ENCODE measurements around the gene ERCC2. TPM values are rescaled to one million over a fixed set of nuclear protein-coding genes. Genes with fewer than 3 reads are reported as not detected.

Gene ERCC2
- total and polyA plus RNA-seq, 2 of the 8 experiments (the other 6 are each of a cell fraction or from before 2014, with no cell fraction given) = 107 to 117 TPM

DNA sequence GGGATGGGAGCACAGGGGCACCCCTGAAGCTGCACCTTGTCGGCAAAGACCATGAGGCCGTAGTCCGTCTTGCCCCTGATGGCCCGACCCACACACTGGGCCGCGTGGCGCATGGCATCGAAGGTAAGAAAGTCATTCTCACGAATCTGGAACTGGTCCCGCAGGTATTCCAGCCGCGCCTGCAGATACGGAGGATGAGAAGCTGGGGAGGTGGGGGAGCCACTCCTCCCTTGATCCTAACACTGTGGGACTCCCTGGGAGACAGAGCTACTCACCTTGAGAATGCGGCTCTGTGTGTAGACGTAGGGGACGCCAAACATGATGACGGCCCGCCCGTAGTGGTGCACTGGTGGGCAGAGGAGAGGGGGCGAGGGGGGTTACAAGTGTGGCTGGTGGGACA lies 17.9 kb downstream of the ERCC2 start:
- peaks cover 0 to 8% (median 5%) of the 10 kb centered on the region in 4 experiments; a peak in 2 of 7 replicates for H3K4me1 ChIP-seq (replicated peaks in 1 of 4; ENCODE audit: control insufficient read depth in 3 of 4, insufficient read depth in 4 of 4, low read length in 3 of 4)
- H3K79me1 ChIP-seq (ENCODE audit: low read depth, low read length) = peaks cover 2% of the 10 kb centered on the region; the same call in 1 of the 2 replicates
- no peak overlapping the region for H2BK5ac ChIP-seq (ENCODE audit: low read depth, low read length)
- no peaks in the 10 kb centered on the region for H3K9me3 ChIP-seq (ENCODE audit: insufficient read depth in 2 of 2, low read depth in 1 of 2, low read length in 1 of 2)
- peaks cover 1 to 36% of the 10 kb centered on the region in 2 experiments for H4K20me1 ChIP-seq (replicated peaks in 1 of 2; ENCODE audit: control insufficient read depth in 1 of 2, insufficient read depth in 2 of 2, low read length in 2 of 2)
- H2BK15ac ChIP-seq (ENCODE audit: low read length) = no peak overlapping the region
- H3K27ac ChIP-seq (ENCODE audit: low read depth, low read length) = no peak overlapping the region
- H2BK120ac ChIP-seq (replicated peaks; ENCODE audit: low read depth, low read length) = no peak overlapping the region
- no peak overlapping the region for H3K23ac ChIP-seq (ENCODE audit: insufficient read length)
- H3K27me3 ChIP-seq (replicated peaks in 1 of 4; ENCODE audit: control insufficient read depth in 3 of 4, extremely low read depth in 1 of 4, insufficient read depth in 3 of 4, low read length in 3 of 4) = no peaks in the 10 kb centered on the region
- H4K91ac ChIP-seq (replicated peaks; ENCODE audit: insufficient read length, low read length) = no peak overlapping the region
- DNase-seq (ENCODE audit: low read depth in 1 of 2, low spot score in 2 of 2) (no peak), FAIRE-seq (no peak)
- H3K18ac ChIP-seq (ENCODE audit: extremely low read depth, low read length) = no peak overlapping the region
- H3K4me2 ChIP-seq (ENCODE audit: insufficient read depth in 1 of 2, low read depth in 2 of 2, low read length in 2 of 2) = no peak overlapping the region
- no peak overlapping the region for H2BK20ac ChIP-seq (ENCODE audit: low read length)
- H3K23me2 ChIP-seq (ENCODE audit: low read depth, low read length) = no peaks in the 10 kb centered on the region
- no peak overlapping the region for H3K56ac ChIP-seq (replicated peaks; ENCODE audit: insufficient read length, low read depth, low read length)
- no peak overlapping the region for H3K4ac ChIP-seq (replicated peaks; ENCODE audit: insufficient read length, low read depth, low read length)
- H3K14ac ChIP-seq (ENCODE audit: insufficient read length) = no peak overlapping the region
- no peaks in the 10 kb centered on the region for H3K79me2 ChIP-seq (ENCODE audit: control insufficient read depth in 1 of 2, insufficient read depth in 2 of 2, low read length in 2 of 2)
- no peak overlapping the region for H2AK5ac ChIP-seq (ENCODE audit: low read depth, low read length)
- peaks cover 20 to 68% (median 51%) of the 10 kb centered on the region in 4 experiments for H3K36me3 ChIP-seq (ENCODE audit: control insufficient read depth in 2 of 4, insufficient read depth in 4 of 4, low read length in 3 of 4)
- H4K8ac ChIP-seq (ENCODE audit: extremely low read depth, insufficient read depth, low read length) = peak overlapping the region; percentile 22; the same call in 1 of the 2 replicates
- 95% methylated on average over 20 of the region's 20 CpGs; no CpG with 5 or more reads in 1 of the 2 experiments for WGBS, 2 experiments (ENCODE audit: extremely low coverage in 1 of 2, insufficient coverage in 1 of 2, insufficient read length in 1 of 2, insufficient replicate concordance in 2 of 2, low coverage in 1 of 2, low lambda C conversion rate in 2 of 2, missing lambda C conversion rate in 1 of 2)
- no peak overlapping the region for H2BK12ac ChIP-seq (ENCODE audit: low read depth, low read length)
- H3K4me3 ChIP-seq (ENCODE audit: extremely low read depth in 1 of 4, insufficient read depth in 2 of 4, low read depth in 3 of 4, low read length in 4 of 4) = no peak overlapping the region
- no peak overlapping the region for H4K5ac ChIP-seq (ENCODE audit: insufficient read length, low read depth, low read length)
- H2AFZ ChIP-seq (ENCODE audit: low read length) = no peak overlapping the region
- CTCF ChIA-PET (ENCODE audit: partially characterized antibody) = interaction anchor here (0.7 to 1.9 kb wide), 5 partner anchors 13 to 152 kb away, joined by 3 to 5 read pairs (median 4); no protein-coding TSS in a partner anchor
- no peak overlapping the region for H3K9ac ChIP-seq (replicated peaks in 1 of 4; ENCODE audit: extremely low read depth in 1 of 4, low read depth in 3 of 4, low read length in 3 of 4)
- POLR2A ChIA-PET (ENCODE audit: partially characterized antibody) = interaction anchor here (0.9 to 5.9 kb wide), 6 partner anchors 16 to 64 kb away, joined by 3 to 36 read pairs (median 4); partner anchors contain the start of gene ERCC2
- TF ChIP-seq CBX5 (IDR thresholded peaks at IDR 0.05; ENCODE audit: low read depth, low read length) (no peak), POU5F1 (IDR thresholded peaks at IDR 0.05; ENCODE audit: low read depth, low read length) (no peak), SRF (IDR thresholded peaks at IDR 0.05; ENCODE audit: low read depth, low read length) (no peak), CREB1 (IDR thresholded peaks at IDR 0.05) (no peak), CHD2 (IDR thresholded peaks at IDR 0.05; ENCODE audit: low read length) (no peak), POLR2A (IDR thresholded peaks at IDR 0.05; ENCODE audit: control extremely low read depth in 1 of 2, low read depth in 2 of 2, low read length in 2 of 2) (no peak), E2F6 (IDR thresholded peaks at IDR 0.05) (no peak)
